Measurements from ENCODE around the gene DIS3L2.

- TF ChIP-seq CTCF (IDR thresholded peaks at IDR 0.05) (no peak), POLR2AphosphoS5 (IDR thresholded peaks at IDR 0.05) (no peak), POLR2A (IDR thresholded peaks at IDR 0.05; ENCODE audit: low read depth) (no peak), EP300 (IDR thresholded peaks at IDR 0.05) (no peak)
Observed at GRCh38 chr2:232029346-232029745, 67.8 kb downstream of the DIS3L2 start.

Measured in esophagus muscularis mucosa (tissue), 4 donors.